HEK293T (cell line): ENCODE measurements around the gene NEURL4.

ENCODE experiments used
- BHLHE40 ChIP-seq: fragments of 450-650 bp; IDR thresholded peaks from 2 replicates; pipeline ENCODE4 v1.6.1; 2016; ENCODE audit warnings: mild to moderate bottlenecking, moderate library complexity, borderline replicate concordance
- FOXK2 ChIP-seq: fragments of 450-650 bp; IDR thresholded peaks from 2 replicates; pipeline ENCODE4 v1.6.1; 2016; ENCODE audit warnings: mild to moderate bottlenecking
- FOXM1 ChIP-seq: fragments of 450-650 bp; IDR thresholded peaks from 2 replicates; pipeline ENCODE4 v1.6.1; 2017; ENCODE audit warnings: mild to moderate bottlenecking, borderline replicate concordance
- SUZ12 ChIP-seq: fragments of 450-650 bp; IDR thresholded peaks from 2 replicates; pipeline ENCODE4 v1.6.1; 2016; ENCODE audit warnings: mild to moderate bottlenecking

DNA sequence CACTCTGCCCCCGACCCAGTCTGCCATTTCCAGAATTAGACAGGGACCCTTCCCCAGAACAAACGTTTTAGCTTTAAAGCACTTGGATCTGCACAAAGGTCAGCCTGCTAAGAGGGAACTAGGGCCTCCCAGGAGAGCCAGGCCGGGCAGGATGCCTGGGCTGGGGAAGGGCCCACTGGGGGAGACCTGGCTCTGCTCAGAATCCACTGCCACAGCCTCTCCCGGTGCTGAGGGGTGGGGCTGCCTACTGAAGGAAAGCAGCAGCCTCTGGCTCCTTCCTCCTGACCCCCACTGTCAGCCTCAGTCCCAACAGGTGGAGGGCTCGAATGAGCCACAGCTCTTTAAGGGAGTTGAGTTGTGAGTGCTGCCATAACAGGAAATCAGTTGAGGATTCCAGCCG, 36.4 kb downstream of the NEURL4 start:
- TF ChIP-seq SUZ12 (no peak), BHLHE40 (no peak), FOXM1 (no peak), FOXK2 (no peak)
